ENCODE data around the gene TMPRSS15. TPM values are rescaled to one million over a fixed set of nuclear protein-coding genes. Genes with fewer than 3 reads are reported as not detected.

Gene TMPRSS15
- total RNA-seq = not detected in 2 replicates

GRCh38 chr21:18403735-18404450, at the start of gene TMPRSS15:
TMPRSS15 (minus strand) TSS chr21:18403785; CDS start chr21:18403622, 163 bp downstream.

GRCh38 chr21:18244671-18245463, 158.7 kb downstream of the TMPRSS15 start, which contains the start of gene CHODL:
CHODL (plus strand) TSS chr21:18244833; CDS start chr21:18245224, 391 bp downstream.

Other genes with a start within 250 kb of the TMPRSS15 start
- 0.08 TPM in 1 of 2 replicates, not detected in the other for gene CHODL, start 159.0 kb downstream of the TMPRSS15 start, total RNA-seq

Measured in epithelial cell of alveolus of lung (primary cell).